Astrocyte of the spinal cord (primary cell): ENCODE data around the gene NAT10.

Experiments
- DNase-seq: peaks from one replicate; pipeline ENCODE4 v3.0.0; 2011; ENCODE audit warnings: low read depth, low spot score
- H3K4me3 ChIP-seq: 2 replicates; pipeline ENCODE4 v1.5.1; 2011; ENCODE audit warnings: low read depth, mild to moderate bottlenecking, low read length, moderate library complexity
- CTCF ChIP-seq: IDR thresholded peaks from 2 replicates; pipeline ENCODE4 v1.5.1; 2012; ENCODE audit warnings: low read depth, mild to moderate bottlenecking, low read length, inconsistent platforms
- in situ Hi-C: cut with HindIII; loops from 2 replicates; pipeline ENCODE4 v1.10.0; 2017; ENCODE audit warnings: low sequenced_read_pairs

NAT10 gene

DNA sequence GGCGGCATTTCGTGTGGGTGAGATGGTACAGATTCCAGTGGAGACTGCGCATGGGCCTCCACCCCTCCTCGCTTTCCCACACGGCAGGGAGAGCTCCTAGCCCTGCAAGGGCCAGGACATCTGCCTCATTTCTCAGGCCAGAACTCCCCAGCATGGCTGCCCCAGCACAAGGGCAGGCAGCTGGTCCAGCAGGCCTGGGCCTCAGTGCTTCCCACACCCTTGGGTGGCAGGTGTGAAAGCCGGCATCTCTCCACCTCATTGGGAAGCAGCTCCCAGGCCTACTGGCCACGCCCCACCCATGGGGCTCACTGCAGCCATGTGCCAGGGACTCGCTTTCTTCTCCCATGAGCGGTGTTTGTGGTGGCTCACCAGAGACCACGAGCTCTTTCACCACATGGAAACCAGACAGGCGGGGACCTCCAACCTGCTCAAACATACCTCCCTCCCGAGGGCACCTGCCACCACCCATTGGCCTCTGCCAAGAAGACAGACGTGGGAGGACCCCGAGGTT is 79.1 kb downstream of the NAT10 start:
- in situ Hi-C loops, result no loop called here
- no peak for DNase-seq

GRCh38 chr11:34185926-34186841 is 80.8 kb downstream of the NAT10 start:
- no peak overlapping the region for H3K4me3 ChIP-seq
- no peak for TF ChIP-seq CTCF
- no peak for DNase-seq
- in situ Hi-C loops, result no loop called here

More for the DNA sequence above, 79.1 kb downstream of the NAT10 start:
- TF ChIP-seq CTCF, result no peak
- no peak overlapping the region for H3K4me3 ChIP-seq

DNA sequence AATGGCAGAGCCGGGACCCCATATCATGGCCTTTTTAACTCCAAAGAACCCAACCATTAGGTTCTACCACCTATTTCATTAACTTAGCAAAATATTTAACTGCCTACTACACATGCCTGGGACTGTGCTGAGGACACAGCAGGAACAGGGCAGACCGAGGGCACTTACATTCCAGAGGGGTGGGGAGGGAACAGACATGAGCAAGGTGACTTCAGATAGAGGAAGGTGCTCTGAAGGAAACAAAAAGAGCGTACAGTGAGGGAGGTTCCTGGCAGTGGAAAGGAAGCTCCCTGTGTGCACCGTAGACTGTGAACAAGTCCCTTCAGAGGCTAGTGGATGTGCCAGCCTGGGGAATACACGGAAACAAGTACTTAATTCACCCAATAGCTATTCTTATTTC is 82.8 kb downstream of the NAT10 start:
- no peak overlapping the region for H3K4me3 ChIP-seq
- in situ Hi-C loops, result no loop called here
- no peak for DNase-seq
- no peak for TF ChIP-seq CTCF

DNA sequence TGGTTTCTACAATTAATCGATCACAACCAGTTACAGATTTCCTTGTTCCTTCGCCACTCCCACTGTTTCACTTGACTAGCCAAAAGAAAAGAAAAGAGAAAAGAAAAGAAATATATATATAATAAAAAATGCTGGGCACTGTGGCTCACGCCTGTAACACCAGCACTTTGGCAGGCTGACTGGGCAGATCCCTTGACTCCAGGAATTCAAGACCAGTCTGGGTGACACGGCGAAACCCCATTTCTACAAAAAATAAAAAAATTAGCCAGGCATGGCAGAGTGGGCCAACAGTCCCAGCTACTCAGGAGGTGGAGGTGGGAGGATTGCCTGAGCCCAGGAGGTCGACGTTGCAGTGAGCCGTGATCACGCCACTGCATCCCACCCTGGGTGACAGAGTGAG is 83.8 kb downstream of the NAT10 start:
- no peak for TF ChIP-seq CTCF
- in situ Hi-C loops, result no loop called here
- no peak for DNase-seq
- H3K4me3 ChIP-seq, result no peak overlapping the region

- in situ Hi-C loops, result no loop called here
- TF ChIP-seq CTCF, result no peak
These were observed 85.0 kb downstream of the NAT10 start for GRCh38 chr11:34190192-34191139.

GRCh38 chr11:34191578-34191977 is 86.1 kb downstream of the NAT10 start:
- no peak overlapping the region for H3K4me3 ChIP-seq
- DNase-seq, result no peak
- in situ Hi-C loops, result no loop called here
- no peak for TF ChIP-seq CTCF

More at GRCh38 chr11:34190192-34191139, 85.0 kb downstream of the NAT10 start:
- H3K4me3 ChIP-seq, result no peak overlapping the region
- no peak for DNase-seq
